Fibroblast of skin of scalp (primary cell): ENCODE measurements around the gene IQCH.

Experiments used
- DNase-seq: peaks from one replicate; pipeline ENCODE4 v3.0.0-alpha.2; 2013

IQCH gene

GRCh38 chr15:67505675-67506572, 251.3 kb downstream of the IQCH start:
- no peak for DNase-seq

- peak; percentile 78 for DNase-seq
Measured at GRCh38 chr15:67506775-67507747, 252.5 kb downstream of the IQCH start.

GRCh38 chr15:67508407-67508806, 253.8 kb downstream of the IQCH start:
- peak; percentile 66 for DNase-seq

- DNase-seq, result no peak
Measured at GRCh38 chr15:67509918-67510317, 255.3 kb downstream of the IQCH start.

GRCh38 chr15:67510597-67511190, 256.1 kb downstream of the IQCH start:
- peak; percentile 83 for DNase-seq

- DNase-seq, result peak; percentile 52
Measured at GRCh38 chr15:67511606-67512005, 257.0 kb downstream of the IQCH start.

GRCh38 chr15:67512140-67512539, 257.6 kb downstream of the IQCH start:
- DNase-seq, result no peak

GRCh38 chr15:67512933-67513714, 258.5 kb downstream of the IQCH start:
- DNase-seq, result no peak

GRCh38 chr15:67515090-67515489, 260.5 kb downstream of the IQCH start:
- no peak for DNase-seq

GRCh38 chr15:67515557-67515956, 261.0 kb downstream of the IQCH start:
- no peak for DNase-seq

GRCh38 chr15:67520321-67521028, 265.9 kb downstream of the IQCH start:
- no peak for DNase-seq

GRCh38 chr15:67521029-67521782, 266.6 kb downstream of the IQCH start, which contains the start of gene C15orf61:
Gene C15orf61, plus strand, starts transcription at chr15:67521131. Its CDS starts 118 bp downstream, at chr15:67521249.
- peak; percentile 86 for DNase-seq

- no peak for DNase-seq
Measured at GRCh38 chr15:67521783-67522568, 267.4 kb downstream of the IQCH start.

GRCh38 chr15:67523330-67523729, 268.7 kb downstream of the IQCH start:
- no peak for DNase-seq

- DNase-seq, result no peak
Measured at GRCh38 chr15:67524235-67524634, 269.6 kb downstream of the IQCH start.

GRCh38 chr15:67528513-67528912, 273.9 kb downstream of the IQCH start:
- no peak for DNase-seq

- DNase-seq, result peak; percentile 80
Measured at GRCh38 chr15:67531379-67531914, 276.9 kb downstream of the IQCH start.

GRCh38 chr15:67533873-67534272, 279.3 kb downstream of the IQCH start:
- DNase-seq, result no peak

GRCh38 chr15:67534360-67534759, 279.8 kb downstream of the IQCH start:
- DNase-seq, result no peak
